GM21529 (cell line): ENCODE results near the gene SSC4D.
"Not testable (repeated sequence)": the region's sequence is repeated elsewhere in the genome, so short reads cannot be mapped to it uniquely, and the experiment has no call there.

Experiments used
- ATAC-seq: cut with Tn5 transposase; IDR thresholded peaks from one replicate; pipeline ENCODE4 v1.9.1; 2021; ENCODE audit not compliant: unreplicated experiment

Gene SSC4D

GRCh38 chr7:76409537-76409936 lies at the start of gene SSC4D:
Gene SSC4D, minus strand, starts transcription at chr7:76409697. Its CDS starts 5,258 bp downstream, at chr7:76404439.
- no peak for ATAC-seq

GRCh38 chr7:76458504-76458903 lies 49.0 kb upstream of the SSC4D start:
- ATAC-seq, result not testable (repeated sequence)

- ATAC-seq, result not testable (repeated sequence)
Observed at GRCh38 chr7:76457017-76457416, 47.5 kb upstream of the SSC4D start.

GRCh38 chr7:76445577-76446008 lies 36.1 kb upstream of the SSC4D start:
- peak; percentile 83 for ATAC-seq

- ATAC-seq, result not testable (repeated sequence)
Observed at GRCh38 chr7:76443846-76444245, 34.3 kb upstream of the SSC4D start.

GRCh38 chr7:76442664-76443446 lies 33.4 kb upstream of the SSC4D start:
- ATAC-seq, result not testable (repeated sequence)

GRCh38 chr7:76441792-76442191 lies 32.3 kb upstream of the SSC4D start:
- ATAC-seq, result peak; percentile 43

GRCh38 chr7:76440404-76440803 lies 30.9 kb upstream of the SSC4D start:
- ATAC-seq, result not testable (repeated sequence)

- ATAC-seq, result not testable (repeated sequence)
Observed at GRCh38 chr7:76439120-76439888, 29.8 kb upstream of the SSC4D start.

GRCh38 chr7:76437873-76438272 lies 28.4 kb upstream of the SSC4D start:
- peak; percentile 67 for ATAC-seq

GRCh38 chr7:76430836-76431235 lies 21.3 kb upstream of the SSC4D start:
- no peak for ATAC-seq

GRCh38 chr7:76430211-76430610 lies 20.7 kb upstream of the SSC4D start:
- no peak for ATAC-seq

GRCh38 chr7:76428868-76429805 lies 19.6 kb upstream of the SSC4D start:
- ATAC-seq, result no peak

GRCh38 chr7:76428149-76428823 lies 18.8 kb upstream of the SSC4D start:
- ATAC-seq, result no peak

GRCh38 chr7:76427635-76428034 lies 18.1 kb upstream of the SSC4D start:
- ATAC-seq, result no peak

GRCh38 chr7:76426246-76426645 lies 16.7 kb upstream of the SSC4D start:
- ATAC-seq, result no peak

- ATAC-seq, result not testable (repeated sequence)
Observed at GRCh38 chr7:76425558-76425957, 16.1 kb upstream of the SSC4D start.

- ATAC-seq, result no peak
Observed at GRCh38 chr7:76425156-76425555, 15.7 kb upstream of the SSC4D start.

- ATAC-seq, result peak; percentile 68
Observed at GRCh38 chr7:76424413-76425111, 15.1 kb upstream of the SSC4D start, which contains the start of gene ZP3. Gene ZP3, plus strand, starts transcription at chr7:76424950. Its CDS starts 15 bp downstream, at chr7:76424965.
